Measurements from ENCODE around the gene AMBRA1. TPM values are rescaled to one million over a fixed set of nuclear protein-coding genes. Genes with fewer than 3 reads are reported as not detected.

AMBRA1 gene
- total RNA-seq, 2 donors from 2014 or later, result 56.2 to 60.7 TPM

- DNase-seq (ENCODE audit: low spot score), result no peak
- TF ChIP-seq CTCF (IDR thresholded peaks at IDR 0.05), result no peak
- TF ChIP-seq POLR2AphosphoS5 (IDR thresholded peaks at IDR 0.05), result no peak
- TF ChIP-seq POLR2A (IDR thresholded peaks at IDR 0.05), result no peak
- H3K27ac ChIP-seq, result no peak overlapping the region
- no peaks in the 10 kb centered on the region for H3K4me1 ChIP-seq (replicated peaks)
- peaks cover 0 to 6% of the 10 kb centered on the region in 2 donors for H3K36me3 ChIP-seq
- H3K9me3 ChIP-seq, result no peaks in the 10 kb centered on the region
- 69% methylated on average over 6 of the region's 6 CpGs for WGBS
- H3K4me3 ChIP-seq, result no peak overlapping the region
- intact Hi-C loops (cut with DNase I), result no loop called here
- H3K27me3 ChIP-seq (replicated peaks; ENCODE audit: insufficient read depth), result no peaks in the 10 kb centered on the region
Observed at GRCh38 chr11:46505741-46506482, 87.9 kb downstream of the AMBRA1 start.

DNA sequence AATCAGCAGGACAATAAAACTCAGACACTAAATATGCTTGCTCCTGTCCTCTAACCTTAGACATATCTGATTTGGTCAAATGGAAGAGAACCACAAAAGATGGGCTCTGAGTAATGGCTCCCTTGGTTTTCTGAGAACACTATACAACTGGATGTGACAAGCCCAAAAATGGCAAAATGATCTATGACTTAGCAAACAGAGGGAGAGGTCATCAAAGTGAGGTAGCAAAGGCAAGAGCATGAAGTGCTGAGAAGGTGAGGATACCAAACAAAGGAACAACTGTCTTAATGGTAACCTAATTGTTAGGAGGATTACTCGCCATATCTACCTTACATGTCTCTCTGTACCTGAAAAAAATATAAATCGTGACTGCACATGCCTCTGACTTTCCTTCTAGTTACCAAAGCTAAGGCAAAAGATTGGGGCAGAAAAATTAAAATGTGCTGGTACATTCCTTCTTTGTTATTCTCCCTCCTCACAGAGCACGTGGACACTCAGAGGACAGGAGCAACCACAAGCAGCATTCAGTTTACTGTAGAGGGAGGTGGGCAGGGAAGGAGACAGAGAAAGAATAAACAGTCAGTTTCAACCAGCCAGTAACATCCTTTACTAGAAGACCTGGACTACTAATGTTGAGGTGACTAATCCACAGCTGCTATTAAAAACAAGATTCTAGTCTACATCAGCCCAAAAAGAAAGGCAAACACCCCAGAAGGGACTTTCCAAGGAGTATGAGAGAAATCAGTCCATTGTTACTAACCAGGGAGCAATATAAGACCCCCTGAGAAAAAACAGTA is 88.8 kb downstream of the AMBRA1 start:
- DNase-seq (ENCODE audit: low spot score), result no peak
- Histone ChIP-seq H3K27me3 (replicated peaks; ENCODE audit: insufficient read depth) (no peaks in the 10 kb centered on the region), H3K4me3 (no peak overlapping the region), H3K27ac (no peak overlapping the region), H3K36me3 (peaks cover 0 to 6% of the 10 kb centered on the region in 2 donors), H3K4me1 (replicated peaks) (no peaks in the 10 kb centered on the region), H3K9me3 (no peaks in the 10 kb centered on the region)
- WGBS, result 53% methylated on average over 3 of the region's 3 CpGs
- no peak for TF ChIP-seq CTCF (IDR thresholded peaks at IDR 0.05)
- TF ChIP-seq POLR2AphosphoS5 (IDR thresholded peaks at IDR 0.05), result no peak
- no peak for TF ChIP-seq POLR2A (IDR thresholded peaks at IDR 0.05)
- intact Hi-C loops (cut with DNase I), result no loop called here

- Histone ChIP-seq H3K9me3 (no peaks in the 10 kb centered on the region), H3K27ac (no peak overlapping the region), H3K36me3 (peaks cover 0 to 6% of the 10 kb centered on the region in 2 donors), H3K4me3 (no peak overlapping the region), H3K4me1 (replicated peaks) (no peaks in the 10 kb centered on the region), H3K27me3 (replicated peaks; ENCODE audit: insufficient read depth) (no peaks in the 10 kb centered on the region)
- intact Hi-C loops (cut with DNase I), result no loop called here
- no peak for TF ChIP-seq CTCF (IDR thresholded peaks at IDR 0.05)
- no peak for TF ChIP-seq POLR2A (IDR thresholded peaks at IDR 0.05)
- no peak for TF ChIP-seq POLR2AphosphoS5 (IDR thresholded peaks at IDR 0.05)
- DNase-seq (ENCODE audit: low spot score), result no peak
- WGBS, result 91% methylated on average over 5 of the region's 5 CpGs
Observed at GRCh38 chr11:46499821-46500220, 94.0 kb downstream of the AMBRA1 start.

DNA sequence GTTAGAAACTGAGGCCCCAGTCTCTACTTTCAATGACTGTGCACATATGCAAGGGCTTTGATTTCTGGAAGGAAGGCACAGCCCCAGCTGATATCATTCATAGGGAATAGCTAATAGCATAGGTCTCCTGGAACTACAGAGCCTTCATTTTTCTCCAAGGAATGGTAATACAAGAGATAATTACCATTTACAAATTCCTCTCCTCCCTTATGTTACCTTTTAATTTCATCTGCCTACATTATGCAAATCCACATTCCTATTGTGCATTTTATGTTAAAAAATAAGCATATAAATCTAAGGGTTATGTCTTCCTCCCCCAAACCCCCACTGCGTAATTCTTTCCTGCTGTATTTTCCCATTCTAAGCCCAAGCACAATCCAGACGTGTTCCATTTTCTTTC is 94.9 kb downstream of the AMBRA1 start:
- 95% methylated on average over 2 of the region's 2 CpGs for WGBS
- TF ChIP-seq POLR2AphosphoS5 (IDR thresholded peaks at IDR 0.05) (no peak), POLR2A (IDR thresholded peaks at IDR 0.05) (no peak), CTCF (IDR thresholded peaks at IDR 0.05) (no peak)
- H3K9me3 ChIP-seq, result no peaks in the 10 kb centered on the region
- H3K4me3 ChIP-seq, result no peak overlapping the region
- peaks cover 0 to 2% of the 10 kb centered on the region in 2 donors for H3K36me3 ChIP-seq
- intact Hi-C loops (cut with DNase I), result no loop called here
- H3K27ac ChIP-seq, result no peak overlapping the region
- H3K27me3 ChIP-seq (replicated peaks; ENCODE audit: insufficient read depth), result no peaks in the 10 kb centered on the region
- DNase-seq (ENCODE audit: low spot score), result no peak
- no peaks in the 10 kb centered on the region for H3K4me1 ChIP-seq (replicated peaks)

Measured in prostate gland (tissue), 2 donors.